HG02610 (cell line): ENCODE data around the gene CPEB4.
A peak's percentile ranks its signal among the peaks of the same experiment; 100 is the strongest.

Experiments used
- ATAC-seq: cut with Tn5 transposase; IDR thresholded peaks from one replicate; pipeline ENCODE4 v1.9.1; 2021; ENCODE audit warnings: mild to moderate bottlenecking, moderate library complexity; ENCODE audit not compliant: unreplicated experiment

The CPEB4 gene

DNA sequence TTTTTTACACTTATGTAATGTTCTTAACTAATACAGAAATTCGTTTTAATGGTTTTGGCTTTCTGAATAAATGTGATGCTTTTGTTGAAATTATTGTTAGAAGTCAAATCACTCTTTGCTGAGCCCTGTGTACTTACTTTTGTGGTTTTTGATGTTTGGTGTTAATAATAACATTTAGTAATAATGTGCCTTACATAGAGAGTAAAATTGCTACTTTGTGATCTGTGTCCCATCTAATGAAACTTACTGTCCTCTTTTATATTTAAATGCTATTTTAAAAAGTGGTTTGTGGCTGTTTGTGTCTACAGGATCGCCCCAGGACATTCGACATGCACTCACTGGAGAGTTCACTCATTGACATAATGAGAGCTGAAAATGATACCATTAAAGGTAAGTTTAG, 22.1 kb downstream of the CPEB4 start:
- ATAC-seq, result no peak

DNA sequence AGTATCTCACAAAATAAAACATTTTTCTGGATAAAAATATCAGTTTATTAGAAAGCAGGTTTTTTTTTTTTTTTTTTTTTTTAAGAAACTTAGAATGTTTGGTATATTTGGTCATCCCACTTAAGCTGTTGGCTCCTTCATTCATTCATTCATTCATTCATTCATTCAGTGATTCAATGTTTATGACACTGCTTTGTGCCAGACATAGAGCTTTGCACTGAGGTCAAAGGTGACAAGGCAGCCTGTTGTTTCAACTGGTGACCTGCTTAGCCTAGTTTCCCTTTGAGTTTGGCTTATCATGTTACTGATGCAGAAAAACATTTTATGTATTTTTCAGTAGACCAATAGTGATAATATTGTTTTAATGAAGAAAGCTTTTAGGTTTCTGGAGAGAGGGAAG, 23.5 kb downstream of the CPEB4 start:
- no peak for ATAC-seq

DNA sequence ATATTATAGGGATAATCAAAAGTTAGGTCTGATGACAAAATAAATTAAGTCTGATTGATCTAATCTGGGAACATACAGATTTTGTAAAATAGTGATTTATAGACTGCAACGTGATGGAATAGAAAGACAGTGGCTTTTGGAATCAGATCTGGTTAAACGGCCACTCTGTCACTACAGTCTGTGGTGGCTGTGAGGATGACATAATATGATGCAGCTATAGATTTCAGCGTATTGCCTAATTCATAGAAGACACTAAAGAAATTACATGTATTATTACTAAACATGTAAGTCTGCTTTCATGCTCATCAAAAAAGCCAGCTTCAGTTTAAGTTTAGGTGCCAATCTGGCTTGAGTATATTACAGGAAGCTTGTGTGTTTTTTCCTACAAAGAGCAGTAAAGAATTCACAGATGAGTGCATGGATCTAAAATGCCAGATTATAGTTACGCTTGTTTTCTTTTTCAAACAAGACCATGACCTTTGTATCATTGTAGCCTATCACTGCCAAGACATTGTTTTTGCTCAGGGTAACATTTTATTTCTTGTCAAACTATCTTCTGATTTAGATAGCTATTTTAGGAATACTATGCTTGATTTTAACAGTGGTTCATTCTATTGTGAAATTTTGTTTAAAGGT, 25.7 kb downstream of the CPEB4 start:
- ATAC-seq, result no peak

DNA sequence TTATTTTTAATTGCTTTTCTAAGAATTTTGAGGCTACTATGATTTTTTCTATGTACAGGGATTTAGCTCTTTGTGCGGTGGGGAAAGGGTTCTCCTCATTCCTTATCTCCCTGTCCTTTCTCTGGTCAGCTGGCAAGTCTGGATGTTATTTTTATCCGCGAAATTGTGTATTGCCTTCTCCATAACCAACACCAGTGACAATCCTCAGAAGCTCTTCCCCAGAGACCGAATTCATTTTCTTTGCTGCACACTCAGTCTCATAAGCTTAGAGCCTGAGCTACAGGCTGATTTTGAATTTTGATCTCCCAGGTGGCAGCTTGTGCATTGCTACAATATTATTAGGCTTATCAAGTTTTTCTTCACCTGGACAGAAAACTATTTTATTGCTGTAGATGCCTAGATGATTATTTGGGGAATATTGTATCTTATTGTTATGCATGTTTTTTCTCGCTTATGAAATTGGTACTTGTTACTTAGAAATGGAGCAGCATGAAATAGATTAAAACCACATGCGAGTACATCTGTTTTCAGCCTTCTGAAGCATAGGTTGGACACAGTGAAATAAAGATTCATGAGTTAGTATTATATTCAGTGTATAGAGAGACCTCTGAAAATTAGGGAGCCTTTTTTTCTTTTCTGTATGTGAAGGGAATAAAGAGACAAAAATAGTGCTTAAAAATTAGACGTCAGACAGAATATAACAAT, 27.3 kb downstream of the CPEB4 start:
- ATAC-seq, result no peak

DNA sequence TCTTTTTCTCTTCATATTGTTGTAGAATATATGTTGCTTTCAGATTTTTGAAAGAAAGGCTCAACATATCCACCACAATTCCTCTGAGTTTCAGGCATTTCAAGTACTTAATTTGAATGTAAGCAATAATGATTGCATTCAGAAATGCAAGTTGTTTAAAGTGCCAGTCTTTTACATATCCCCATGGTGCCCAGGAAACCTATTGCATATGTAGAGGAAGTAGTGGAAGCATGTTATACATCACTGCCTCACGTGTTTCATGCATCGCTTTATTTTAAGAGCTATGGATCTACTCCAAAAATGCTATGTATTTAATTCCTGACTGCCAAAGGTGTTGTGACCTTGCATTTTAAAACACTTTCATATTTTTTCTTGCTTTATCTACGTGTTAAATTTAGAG, 28.1 kb downstream of the CPEB4 start:
- ATAC-seq, result no peak

DNA sequence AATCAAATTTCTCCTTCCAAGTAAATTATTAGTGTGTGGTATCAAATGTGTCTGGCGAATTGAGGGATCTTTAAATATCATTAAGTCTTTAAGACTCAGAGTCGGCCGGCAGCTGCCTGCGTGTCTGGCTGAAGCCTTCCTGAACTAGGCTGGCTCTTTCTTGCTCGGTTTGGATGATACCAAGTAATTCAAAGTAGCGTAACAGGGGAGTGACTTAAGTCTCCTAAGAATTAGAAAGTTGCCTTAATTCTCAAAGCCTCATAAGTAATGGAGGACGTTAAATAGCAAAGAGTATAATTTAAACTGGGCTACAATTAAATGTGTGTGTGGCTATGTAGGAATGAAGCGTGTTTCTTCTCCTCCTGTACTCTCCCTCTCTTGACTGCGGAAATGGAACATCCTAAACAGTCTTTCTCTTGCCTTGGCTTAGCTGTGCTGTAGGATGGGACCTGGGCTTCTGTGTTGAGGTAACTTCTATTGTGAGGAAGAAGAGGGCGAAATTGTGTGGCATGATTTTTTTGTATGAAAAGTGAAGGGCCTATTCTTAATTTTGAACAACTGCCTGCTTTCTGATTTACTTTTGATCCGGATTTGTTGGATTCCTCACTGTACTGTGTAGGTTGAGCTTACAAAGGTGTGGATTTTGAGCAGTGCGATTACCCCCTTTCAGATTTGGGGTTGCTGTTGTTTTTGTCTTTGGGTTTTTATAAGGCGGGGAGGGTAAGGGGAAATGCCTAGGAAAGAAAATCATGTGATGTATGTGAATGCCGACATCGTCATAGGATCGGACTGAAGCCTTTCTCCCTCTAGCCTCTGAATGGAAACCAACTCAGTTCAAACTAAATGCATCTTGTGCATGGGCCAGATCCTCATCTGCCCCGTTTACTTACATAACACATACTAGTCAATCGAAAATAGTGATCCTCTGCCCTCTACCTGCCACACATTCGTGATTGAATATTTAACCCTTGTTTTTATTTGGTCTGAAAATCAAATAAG, 29.9 kb downstream of the CPEB4 start:
- peak; percentile 89 for ATAC-seq

DNA sequence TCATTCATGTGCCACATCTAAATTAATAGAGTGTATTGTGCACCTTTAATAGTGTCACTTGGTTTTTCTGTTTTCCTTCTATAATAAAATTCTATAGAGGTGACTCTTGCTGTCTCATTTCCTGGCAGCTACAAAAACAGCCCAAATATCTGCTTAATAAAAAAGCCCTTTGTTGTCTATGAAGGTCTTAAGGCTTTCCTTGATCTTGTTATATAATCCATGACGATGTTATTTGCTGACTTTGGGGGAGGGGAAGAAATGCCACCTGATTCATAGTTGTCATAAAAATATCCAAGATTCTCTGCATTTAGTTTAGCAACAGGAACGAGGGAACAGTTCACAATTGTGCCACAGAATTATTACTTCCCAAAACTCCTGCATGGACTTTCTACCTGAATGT, 31.3 kb downstream of the CPEB4 start:
- no peak for ATAC-seq

DNA sequence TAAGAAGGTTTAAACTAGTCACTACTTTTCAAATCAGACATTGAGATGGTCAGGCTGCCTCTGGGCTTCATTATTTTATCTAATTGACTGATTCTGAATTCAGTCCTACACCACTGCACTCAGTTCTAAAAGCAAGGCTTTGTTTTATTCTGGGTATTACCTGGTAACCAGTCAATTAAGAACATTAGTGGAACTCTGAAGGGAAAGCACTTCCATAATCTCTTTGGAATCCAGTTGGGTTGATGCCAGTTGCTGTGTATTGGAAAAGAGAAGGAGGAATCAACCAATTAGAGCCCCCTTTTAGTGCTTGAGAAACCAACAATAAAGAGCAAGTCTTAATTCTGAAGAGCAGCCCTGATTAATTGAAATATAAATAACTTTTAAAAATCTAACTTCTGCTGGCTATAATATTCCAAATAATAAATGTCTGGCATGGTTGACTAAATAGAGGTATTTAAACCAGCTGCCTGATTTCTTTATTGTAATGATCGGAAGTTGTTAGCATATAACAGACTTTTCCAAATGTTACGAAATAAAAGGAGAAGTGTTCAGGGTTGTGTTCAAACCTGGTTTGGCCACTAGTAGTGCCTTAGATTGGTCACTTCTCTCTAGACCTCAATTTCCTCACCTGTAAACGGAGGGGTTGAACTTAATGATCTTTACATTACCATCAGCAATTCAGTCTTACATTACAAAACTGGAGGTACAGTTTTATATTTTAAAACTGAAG, 32.0 kb downstream of the CPEB4 start:
- no peak for ATAC-seq

DNA sequence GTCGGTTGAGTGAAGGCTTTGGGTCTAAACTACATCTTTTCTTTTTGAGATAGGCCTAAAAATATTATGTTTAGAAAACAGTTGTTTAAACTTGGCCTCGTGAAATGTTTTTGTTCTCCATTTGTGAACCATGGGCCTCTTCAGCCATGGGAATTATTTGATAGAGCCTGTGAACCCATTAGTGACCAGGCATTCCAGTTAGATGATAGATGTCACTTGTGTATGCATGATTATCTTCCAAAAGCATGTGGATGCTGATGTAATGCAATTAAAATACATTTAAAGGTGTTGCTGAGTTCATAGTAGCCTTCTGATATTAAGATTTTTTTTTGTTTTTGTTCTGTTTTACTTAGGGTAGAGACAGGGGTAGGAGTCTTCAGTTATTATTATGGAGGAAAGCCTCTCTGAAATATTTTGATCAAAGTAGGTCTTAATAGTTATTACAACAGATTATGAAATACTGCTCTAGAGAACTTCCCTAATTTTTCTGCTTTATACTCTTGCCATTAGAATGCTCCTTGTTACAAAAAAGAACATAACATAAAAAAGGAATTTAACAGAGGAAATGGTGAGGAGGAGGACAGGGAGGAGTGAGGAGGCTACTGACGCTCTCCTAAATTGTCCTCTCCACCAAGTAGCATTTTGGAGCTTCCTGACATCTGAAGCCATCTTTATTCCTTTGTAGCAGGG, 32.9 kb downstream of the CPEB4 start:
- ATAC-seq, result no peak

DNA sequence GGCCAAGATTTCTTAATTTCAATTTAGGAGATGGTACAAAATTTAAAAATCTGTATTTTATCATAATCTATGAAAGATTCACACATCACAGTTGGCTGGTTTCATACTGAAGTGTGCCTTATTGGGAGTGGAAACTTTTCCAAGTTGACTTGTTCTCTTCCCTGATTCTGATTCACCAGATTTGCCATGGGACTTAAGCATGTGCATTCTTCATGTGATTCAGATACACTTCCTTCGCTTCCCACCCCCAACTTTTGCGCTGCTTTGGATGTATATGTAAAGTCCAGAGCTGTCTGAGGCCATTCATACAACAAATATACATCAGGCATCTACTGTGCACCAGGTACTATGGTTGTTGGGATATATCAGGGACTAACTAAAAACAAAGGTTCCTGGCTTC, 34.4 kb downstream of the CPEB4 start:
- no peak for ATAC-seq

DNA sequence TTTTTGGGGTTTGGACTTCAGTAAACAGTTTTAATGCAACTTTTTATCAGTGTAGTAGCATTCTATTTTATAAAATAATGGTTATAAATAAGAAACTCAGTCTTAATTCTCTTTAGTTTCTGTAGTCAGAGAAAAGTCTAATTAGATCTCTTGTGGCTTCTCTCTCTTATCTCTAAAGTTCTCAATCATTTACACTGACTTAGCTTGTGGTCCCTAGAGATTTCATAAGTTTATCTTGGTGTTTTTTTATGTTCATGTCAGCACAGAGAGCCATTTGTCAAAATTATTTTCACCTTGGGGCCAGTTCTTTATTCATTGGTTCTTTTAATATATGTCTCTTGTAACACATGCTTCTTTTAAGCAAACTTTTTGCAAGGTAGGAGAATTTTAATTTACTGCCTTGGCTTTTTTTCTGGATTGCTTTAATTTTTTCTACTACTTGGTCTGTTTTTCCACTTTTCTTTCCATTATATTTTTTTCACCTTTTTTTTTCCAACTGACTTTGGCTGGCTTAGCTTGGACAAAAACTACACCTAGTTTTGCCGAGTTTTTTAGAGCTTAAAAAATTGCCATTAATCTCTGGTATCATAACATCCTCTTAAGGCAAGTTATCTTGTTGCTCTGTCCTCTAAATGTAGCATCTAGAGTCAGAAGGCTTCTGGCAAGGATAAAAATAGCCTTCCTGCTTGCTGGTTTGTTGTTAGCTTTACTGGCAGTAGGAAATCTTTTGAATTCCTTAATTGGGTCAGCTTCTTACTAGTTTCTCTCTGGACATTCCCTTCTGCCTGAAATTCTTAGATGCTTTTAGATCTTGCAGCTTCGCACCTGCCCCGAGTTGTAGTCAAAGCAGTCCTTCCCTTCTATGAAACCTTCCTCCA, 35.3 kb downstream of the CPEB4 start:
- ATAC-seq, result no peak

DNA sequence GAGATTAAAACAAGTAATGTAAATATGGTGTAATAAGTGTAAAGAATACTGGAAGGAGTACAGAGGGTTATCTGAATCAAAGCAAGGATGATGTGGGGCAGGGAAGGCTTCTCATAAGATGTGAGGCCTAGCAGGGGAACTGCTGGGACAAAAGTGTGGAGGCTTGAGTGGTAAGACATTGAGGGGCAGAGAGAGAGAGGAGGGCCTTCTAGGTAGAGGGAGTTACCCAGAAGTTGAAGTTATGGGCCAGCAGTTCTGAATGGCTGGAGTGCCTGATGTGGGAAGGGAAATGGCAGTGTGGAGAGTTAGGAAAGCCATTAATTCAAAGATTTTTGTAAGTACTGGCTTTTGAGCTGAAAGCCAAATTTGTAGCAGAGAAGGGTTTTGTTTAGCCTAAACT, 36.8 kb downstream of the CPEB4 start:
- no peak for ATAC-seq

DNA sequence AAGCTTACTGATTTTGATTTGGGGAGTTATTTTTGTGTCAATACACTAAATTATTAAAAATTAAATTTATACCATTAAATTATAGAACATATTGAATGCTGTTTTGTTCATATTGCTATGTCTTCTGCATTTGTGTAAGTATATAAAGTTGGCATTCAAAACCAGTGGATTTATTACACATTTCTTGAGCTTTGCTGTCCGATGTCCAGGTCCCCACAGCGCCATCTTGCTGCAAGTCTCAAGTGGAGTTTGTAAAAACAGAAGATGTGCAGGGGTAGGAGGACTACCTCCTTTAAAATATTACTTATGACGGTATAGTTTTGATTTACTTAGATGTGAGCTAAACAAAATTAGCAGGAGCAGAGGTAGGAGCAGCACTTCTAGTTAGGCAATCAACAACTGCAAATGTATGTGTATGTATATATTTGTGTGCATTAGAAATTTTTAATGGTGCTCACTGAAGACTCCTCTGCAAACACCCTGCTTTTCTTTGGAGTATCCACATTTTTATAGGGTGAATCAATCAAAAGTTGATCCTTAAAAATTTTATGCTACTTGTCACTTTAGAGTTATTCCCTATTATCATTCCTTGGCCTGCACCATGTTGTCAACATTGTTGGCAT, 37.4 kb downstream of the CPEB4 start:
- ATAC-seq, result no peak

DNA sequence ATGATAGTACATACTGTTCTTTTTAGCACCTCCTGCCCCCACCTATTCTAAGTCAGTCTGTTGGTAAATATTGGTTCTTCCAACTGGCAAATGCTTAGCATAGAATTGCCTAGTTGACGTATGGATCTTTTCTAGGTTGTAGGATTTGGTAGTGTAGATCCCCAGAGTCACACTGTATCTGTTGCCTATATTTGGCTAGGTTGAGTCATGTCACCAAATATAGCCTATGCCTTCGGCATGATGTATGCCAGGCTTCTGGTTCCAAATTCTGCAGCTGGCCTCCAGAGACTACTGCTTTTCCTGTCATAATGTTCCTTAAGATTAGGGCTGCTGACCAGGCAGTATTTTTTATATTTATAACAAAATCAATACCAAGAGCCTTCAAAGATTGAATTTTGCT, 38.2 kb downstream of the CPEB4 start:
- ATAC-seq, result no peak

DNA sequence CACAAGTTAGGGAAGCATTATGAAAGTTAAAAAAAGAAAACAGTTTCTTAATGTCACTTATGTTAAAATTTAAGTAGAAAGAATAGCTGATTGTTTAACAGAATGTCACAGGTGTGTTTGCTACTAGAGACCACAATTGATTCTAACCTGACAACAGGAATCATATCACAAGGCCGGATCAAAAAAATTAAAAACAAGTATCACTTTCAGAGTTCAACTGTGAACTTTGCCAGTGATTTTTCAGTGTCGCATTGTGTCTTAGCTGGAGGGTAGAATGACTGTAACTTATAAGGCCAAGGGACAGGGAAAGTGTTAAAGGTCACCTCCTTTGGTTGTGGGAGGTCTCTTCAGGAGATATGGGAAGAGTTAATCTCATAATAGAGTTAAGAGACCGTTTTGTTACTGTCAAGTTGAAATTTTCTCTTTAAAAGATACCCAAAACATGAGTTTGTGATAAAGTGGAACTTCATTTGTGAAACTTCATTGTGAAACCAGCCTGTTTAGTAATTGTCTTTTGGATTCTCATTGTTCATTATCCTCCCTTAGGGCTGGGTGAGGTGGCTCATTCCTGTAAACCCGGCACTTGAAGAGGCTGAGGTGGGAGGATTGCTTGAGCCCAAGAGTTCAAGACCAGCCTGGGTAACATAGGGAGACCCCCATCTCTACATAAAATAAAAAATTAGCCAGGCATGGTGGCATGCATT, 40.9 kb downstream of the CPEB4 start:
- ATAC-seq, result no peak

DNA sequence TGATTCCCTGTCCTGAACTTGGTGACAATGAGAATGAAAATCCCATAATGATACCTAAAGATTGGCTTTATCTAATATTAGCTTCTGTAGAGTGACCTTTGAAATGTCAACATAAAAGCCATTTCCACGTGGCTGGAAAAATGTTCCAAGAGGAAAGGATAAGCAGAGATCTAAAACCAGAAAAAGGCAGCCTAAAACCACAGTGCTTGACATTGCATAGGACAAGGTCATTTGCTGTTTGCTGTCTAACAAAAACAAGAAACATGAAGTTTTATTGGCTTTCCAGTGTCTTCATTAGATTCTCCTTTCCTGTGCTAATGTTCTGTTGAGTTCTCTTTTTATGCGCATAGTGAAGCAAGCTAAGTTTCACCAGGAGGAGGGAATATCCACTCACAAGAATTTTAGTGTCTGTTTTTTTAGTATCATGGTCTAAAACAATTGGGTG, 44.6 kb downstream of the CPEB4 start:
- ATAC-seq, result no peak

DNA sequence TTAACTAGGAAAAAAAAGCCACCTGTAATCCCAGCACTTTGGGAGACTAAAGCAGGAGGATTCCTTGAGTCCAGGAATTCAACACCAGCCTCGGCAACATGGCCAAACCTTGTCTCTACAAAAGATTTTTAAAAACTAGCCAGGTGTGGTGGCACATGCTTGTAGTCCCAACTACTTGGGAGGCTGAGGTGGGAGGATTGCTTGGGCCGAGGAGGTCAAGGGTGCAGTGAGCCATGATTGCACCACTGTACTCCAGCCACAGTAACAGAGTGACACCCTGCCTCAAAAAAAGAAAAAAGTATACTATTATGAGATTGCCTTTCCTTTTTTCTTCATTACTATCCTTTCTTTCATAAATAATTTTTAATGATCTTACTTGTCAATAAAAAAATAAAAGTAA, 45.8 kb downstream of the CPEB4 start:
- ATAC-seq, result no peak

DNA sequence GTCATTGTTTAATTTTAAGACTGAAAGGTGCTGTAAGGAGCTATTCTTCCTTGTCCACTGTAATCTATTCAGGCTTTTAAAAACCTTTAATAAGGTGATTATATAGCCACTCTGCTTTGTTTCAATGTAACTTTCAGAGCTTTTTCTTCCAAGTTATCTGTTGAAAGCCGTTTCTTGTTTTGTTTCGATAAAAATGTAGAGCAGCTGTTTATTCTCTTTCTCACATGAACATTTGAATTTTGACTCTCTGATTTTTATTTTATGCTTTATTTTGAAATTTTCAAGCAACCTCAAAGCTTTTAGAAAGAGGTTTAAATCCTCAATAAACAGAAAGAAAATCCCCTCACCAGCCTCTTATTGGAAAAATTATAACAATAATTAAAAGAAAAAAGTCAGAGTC, 47.2 kb downstream of the CPEB4 start:
- no peak for ATAC-seq
